Fibroblast of lung (primary cell): ENCODE data around the gene TUBA4A. TPM values are rescaled to one million over a fixed set of nuclear protein-coding genes. Genes with fewer than 3 reads are reported as not detected.
A peak's percentile ranks its signal among the peaks of the same experiment; 100 is the strongest.

Experiments
- DNase-seq, 2 donors: peaks; one replicate each; pipeline versions ENCODE4 v3.0.0 to v3.0.0-alpha.2; 2010; ENCODE audit warnings: low read depth in 2 of 2
- H2AFZ ChIP-seq: 2 replicates; pipeline ENCODE4 v1.5.1; 2012; ENCODE audit warnings: low read length, control low read depth, inconsistent platforms
- H3K27ac ChIP-seq: 2 replicates; pipeline ENCODE4 v1.5.1; 2011; ENCODE audit warnings: low read length, control low read depth; ENCODE audit not compliant: insufficient read depth
- H3K27me3 ChIP-seq: 2 replicates; pipeline ENCODE4 v1.5.1; 2011; ENCODE audit warnings: mild to moderate bottlenecking, low read length; ENCODE audit not compliant: control insufficient read depth, insufficient read depth
- H3K36me3 ChIP-seq: 2 replicates; pipeline ENCODE4 v1.5.1; 2011; ENCODE audit warnings: low read length; ENCODE audit not compliant: control insufficient read depth, insufficient read depth
- H3K4me1 ChIP-seq: 2 replicates; pipeline ENCODE4 v1.5.1; 2011; ENCODE audit warnings: low read length; ENCODE audit not compliant: control insufficient read depth, insufficient read depth; ENCODE audit errors: extremely low read depth
- H3K4me2 ChIP-seq: 2 replicates; pipeline ENCODE4 v1.5.1; 2011; ENCODE audit warnings: low read length, control low read depth; ENCODE audit not compliant: insufficient read depth; ENCODE audit errors: extremely low read depth
- H3K4me3 ChIP-seq, 4 experiments: fragments of 200-600 bp in 1 of 4; sonication (generic) in 1 of 4; replicated peaks in 1 of 4; 2 replicates each; pipeline ENCODE4 v1.5.1; 2011 to 2016; ENCODE audit warnings: low read length in 4 of 4, low read depth in 3 of 4, mild to moderate bottlenecking in 3 of 4, control low read depth in 2 of 4, inconsistent platforms in 1 of 4, mixed read lengths in 1 of 4; ENCODE audit not compliant: insufficient read depth in 1 of 4; ENCODE audit errors: control extremely low read depth in 1 of 4
- H3K79me2 ChIP-seq: 2 replicates; pipeline ENCODE4 v1.5.1; 2012; ENCODE audit warnings: mild to moderate bottlenecking, low read length, inconsistent platforms; ENCODE audit not compliant: control insufficient read depth, insufficient read depth
- H3K9ac ChIP-seq: 2 replicates; pipeline ENCODE4 v1.5.1; 2011; ENCODE audit warnings: mild to moderate bottlenecking, low read length, control low read depth; ENCODE audit not compliant: insufficient read depth
- H3K9me3 ChIP-seq: 2 replicates; pipeline ENCODE4 v1.5.1; 2012; ENCODE audit warnings: low read depth, low read length; ENCODE audit not compliant: control insufficient read depth, insufficient read depth
- H4K20me1 ChIP-seq: 2 replicates; pipeline ENCODE4 v1.5.1; 2011; ENCODE audit warnings: low read length; ENCODE audit not compliant: control insufficient read depth, insufficient read depth; ENCODE audit errors: extremely low read depth
- EZH2 ChIP-seq: IDR thresholded peaks from 2 replicates; pipeline ENCODE4 v1.5.1; 2012; ENCODE audit warnings: low read length, control low read depth, mild to moderate bottlenecking; ENCODE audit errors: missing control alignments
- polyA plus RNA-seq, 2 donors: library from polyadenylated mRNA; depleted of rRNA in 1 of 2; stranded (reverse) in 1 of 2; unstranded in 1 of 2; fragments of >200 nt; gene quantifications; 2 replicates each; pipeline ENCODE4 v1.2.1, GENCODE V29; 2011 to 2012; ENCODE audit warnings: missing spikeins in 1 of 2
- total RNA-seq: library from RNA; depleted of rRNA; stranded (reverse); fragments of >200 nt; gene quantifications from 2 replicates; pipeline ENCODE4 v1.2.1, GENCODE V29; 2014
- TF ChIP-seq, protein P1 (sequence below), 2 donors: IDR thresholded peaks in 1 of 2; conservative IDR thresholded peaks in 1 of 2; 1 replicate in 1 of 2; 2 replicates in 1 of 2; pipeline ENCODE4 v1.5.1; 2011 to 2012; ENCODE audit warnings: low read length in 2 of 2, control low read depth in 1 of 2, inconsistent platforms in 1 of 2, low read depth in 1 of 2, mild to moderate bottlenecking in 1 of 2

The TUBA4A gene
- total and polyA plus RNA-seq, 2 donors (not counting 1 experiment from before 2014, with no cell fraction given) = 5.6 to 14.7 TPM

DNA sequence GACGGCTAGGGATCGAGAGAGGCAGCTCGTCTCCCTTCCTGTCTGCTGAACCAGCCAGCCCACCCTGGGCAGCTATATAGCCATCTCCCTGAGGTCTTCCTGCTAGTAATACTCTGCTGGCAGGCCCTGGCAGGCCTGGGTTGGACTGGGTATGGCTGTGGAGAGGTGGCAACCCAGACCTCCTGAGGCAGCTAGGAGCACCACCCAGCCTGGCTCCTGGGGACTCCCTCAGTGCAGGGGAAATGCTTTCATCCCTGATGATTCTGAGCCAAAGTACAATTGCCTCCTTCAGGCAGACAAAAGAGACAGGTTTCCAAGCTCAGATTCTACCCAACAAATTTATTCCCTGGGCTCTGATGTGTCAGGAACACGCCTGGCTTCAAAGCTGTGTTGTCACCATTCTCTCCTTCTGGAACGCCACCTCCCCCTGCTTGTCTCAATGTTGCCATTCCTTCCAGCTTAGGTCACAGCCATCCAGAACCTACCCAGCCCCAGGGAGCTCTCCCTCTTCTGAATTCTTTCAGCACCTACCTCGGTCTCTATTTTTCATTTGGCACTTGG lies 20.7 kb upstream of the TUBA4A start:
- Histone ChIP-seq H3K4me1 (peaks cover 23% of the 10 kb centered on the region), H3K4me2 (peak overlapping the region; percentile 75), H2AFZ (peak overlapping the region; percentile 44), H3K9me3 (no peaks in the 10 kb centered on the region), H3K79me2 (no peaks in the 10 kb centered on the region), H3K27ac (peak overlapping the region; percentile 53), H4K20me1 (no peaks in the 10 kb centered on the region), H3K9ac (no peak overlapping the region), H3K27me3 (peaks cover 7% of the 10 kb centered on the region), H3K4me3 (peak overlapping the region in 1 of 4 experiments; percentile 2), H3K36me3 (no peaks in the 10 kb centered on the region)
- peak; percentile 42 to 89 for DNase-seq
- TF ChIP-seq EZH2 = no peak
- TF ChIP-seq, protein P1, sequence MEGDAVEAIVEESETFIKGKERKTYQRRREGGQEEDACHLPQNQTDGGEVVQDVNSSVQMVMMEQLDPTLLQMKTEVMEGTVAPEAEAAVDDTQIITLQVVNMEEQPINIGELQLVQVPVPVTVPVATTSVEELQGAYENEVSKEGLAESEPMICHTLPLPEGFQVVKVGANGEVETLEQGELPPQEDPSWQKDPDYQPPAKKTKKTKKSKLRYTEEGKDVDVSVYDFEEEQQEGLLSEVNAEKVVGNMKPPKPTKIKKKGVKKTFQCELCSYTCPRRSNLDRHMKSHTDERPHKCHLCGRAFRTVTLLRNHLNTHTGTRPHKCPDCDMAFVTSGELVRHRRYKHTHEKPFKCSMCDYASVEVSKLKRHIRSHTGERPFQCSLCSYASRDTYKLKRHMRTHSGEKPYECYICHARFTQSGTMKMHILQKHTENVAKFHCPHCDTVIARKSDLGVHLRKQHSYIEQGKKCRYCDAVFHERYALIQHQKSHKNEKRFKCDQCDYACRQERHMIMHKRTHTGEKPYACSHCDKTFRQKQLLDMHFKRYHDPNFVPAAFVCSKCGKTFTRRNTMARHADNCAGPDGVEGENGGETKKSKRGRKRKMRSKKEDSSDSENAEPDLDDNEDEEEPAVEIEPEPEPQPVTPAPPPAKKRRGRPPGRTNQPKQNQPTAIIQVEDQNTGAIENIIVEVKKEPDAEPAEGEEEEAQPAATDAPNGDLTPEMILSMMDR (conservative IDR thresholded peaks at IDR 0.05 in 1 of 2, IDR thresholded peaks at IDR 0.05 in 1 of 2; ENCODE audit: low read depth in 1 of 2, low read length in 2 of 2) = no peak

DNA sequence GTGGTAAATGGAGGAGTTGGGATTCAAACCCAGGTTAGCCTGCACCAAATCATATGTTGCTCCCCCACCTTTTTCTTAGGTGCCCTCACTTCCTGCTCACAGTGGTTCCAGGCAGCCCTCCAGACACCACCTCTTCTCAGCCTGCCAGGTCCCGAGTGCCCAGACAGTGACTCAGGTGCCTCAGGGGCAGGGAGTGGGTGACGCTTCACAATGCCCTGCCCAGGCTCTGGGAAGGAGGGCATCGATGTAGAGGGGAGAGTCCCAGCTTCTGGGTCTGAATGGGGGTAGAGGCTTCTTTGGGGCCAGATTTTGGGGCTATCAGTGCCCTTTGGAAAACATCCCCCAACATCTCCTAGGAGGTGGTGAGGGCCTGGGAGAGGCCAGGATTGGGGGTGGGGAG lies 20.2 kb upstream of the TUBA4A start:
- Histone ChIP-seq H3K27ac (peak overlapping the region; percentile 53), H3K4me2 (peak overlapping the region; percentile 75), H3K9ac (no peak overlapping the region), H4K20me1 (no peaks in the 10 kb centered on the region), H3K79me2 (no peaks in the 10 kb centered on the region), H3K36me3 (no peaks in the 10 kb centered on the region), H3K4me3 (no peak overlapping the region), H2AFZ (no peak overlapping the region), H3K27me3 (peaks cover 8% of the 10 kb centered on the region), H3K9me3 (no peaks in the 10 kb centered on the region), H3K4me1 (peaks cover 23% of the 10 kb centered on the region)
- TF ChIP-seq EZH2 = no peak
- TF ChIP-seq, protein P1 (conservative IDR thresholded peaks at IDR 0.05 in 1 of 2, IDR thresholded peaks at IDR 0.05 in 1 of 2; ENCODE audit: low read depth in 1 of 2, low read length in 2 of 2) = no peak
- DNase-seq = peak in 1 of 2 donors; percentile 72

DNA sequence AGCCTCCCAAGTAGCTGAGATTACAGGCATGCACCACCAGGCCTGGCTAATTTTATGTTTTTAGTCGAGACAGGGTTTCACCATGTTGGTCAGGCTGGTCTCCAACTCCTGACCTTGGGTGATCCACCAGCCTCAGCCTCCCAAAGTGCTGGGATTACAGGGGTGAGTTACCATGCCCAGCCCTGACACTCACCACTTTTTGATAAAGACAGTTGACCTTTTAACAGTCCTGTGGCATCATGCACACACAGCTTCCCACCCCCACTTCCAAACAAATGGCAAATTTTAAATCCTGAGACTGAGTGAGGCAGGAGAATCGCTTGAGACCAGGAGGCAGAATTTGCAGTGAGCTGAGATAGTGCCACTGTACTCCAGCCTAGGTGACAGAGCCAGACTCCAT lies 19.3 kb upstream of the TUBA4A start:
- Histone ChIP-seq H3K79me2 (no peaks in the 10 kb centered on the region), H3K4me2 (no peak overlapping the region), H4K20me1 (no peaks in the 10 kb centered on the region), H3K27ac (no peak overlapping the region), H3K9me3 (no peaks in the 10 kb centered on the region), H3K27me3 (peaks cover 8% of the 10 kb centered on the region), H3K36me3 (no peaks in the 10 kb centered on the region), H3K4me1 (peaks cover 15% of the 10 kb centered on the region), H3K4me3 (no peak overlapping the region), H3K9ac (no peak overlapping the region), H2AFZ (no peak overlapping the region)
- no peak for DNase-seq
- no peak for TF ChIP-seq EZH2
- TF ChIP-seq, protein P1 (conservative IDR thresholded peaks at IDR 0.05 in 1 of 2, IDR thresholded peaks at IDR 0.05 in 1 of 2; ENCODE audit: low read depth in 1 of 2, low read length in 2 of 2) = no peak
